Spleen (tissue), 11 donors: ENCODE data around the gene RELA. TPM values are rescaled to one million over a fixed set of nuclear protein-coding genes. Genes with fewer than 3 reads are reported as not detected.

Experiments
- DNase-seq: peaks from one replicate; pipeline ENCODE4 v3.0.0-alpha.2; 2020
- H3K27ac ChIP-seq, 8 donors: fragments of 200-600 bp; sonication (generic) in 7 of 8; 1 replicate in 4 of 8; 2 replicates in 4 of 8; pipeline versions ENCODE4 v1.5.0 to v1.8.0; 2016 to 2021; ENCODE audit warnings: inconsistent platforms in 4 of 8, mild to moderate bottlenecking in 4 of 8, moderate library complexity in 1 of 8
- H3K27me3 ChIP-seq, 7 donors: fragments of 200-600 bp; sonication (generic) in 6 of 7; replicated peaks in 1 of 7; 1 replicate in 4 of 7; 2 replicates in 3 of 7; pipeline versions ENCODE4 v1.5.0 to v1.8.0; 2016 to 2021; ENCODE audit warnings: inconsistent platforms in 3 of 7, mild to moderate bottlenecking in 1 of 7
- H3K36me3 ChIP-seq, 6 donors: fragments of 200-600 bp; sonication (generic) in 5 of 6; 1 replicate in 4 of 6; 2 replicates in 2 of 6; pipeline versions ENCODE4 v1.5.0 to v1.8.0; 2016 to 2021; ENCODE audit warnings: inconsistent platforms in 2 of 6
- H3K4me1 ChIP-seq, 6 donors: fragments of 200-600 bp; sonication (generic) in 5 of 6; 1 replicate in 3 of 6; 2 replicates in 3 of 6; pipeline versions ENCODE4 v1.5.0 to v1.8.0; 2016 to 2021; ENCODE audit warnings: inconsistent platforms in 3 of 6
- H3K4me3 ChIP-seq, 8 donors: fragments of 200-600 bp; sonication (generic) in 7 of 8; 1 replicate in 4 of 8; 2 replicates in 4 of 8; pipeline versions ENCODE4 v1.5.0 to v1.8.0; 2016 to 2021; ENCODE audit warnings: inconsistent platforms in 4 of 8, mild to moderate bottlenecking in 4 of 8, moderate library complexity in 2 of 8
- H3K9me3 ChIP-seq, 8 donors: fragments of 200-600 bp; sonication (generic) in 7 of 8; 1 replicate in 4 of 8; 2 replicates in 4 of 8; pipeline versions ENCODE4 v1.5.0 to v1.8.0; 2016 to 2021; ENCODE audit warnings: inconsistent platforms in 4 of 8
- POLR2A ChIP-seq, 3 donors: fragments of 450-650 bp; IDR thresholded peaks; one replicate each; pipeline ENCODE4 v1.5.1; 2017; ENCODE audit warnings: antibody characterized with exemption in 3 of 3, mild to moderate bottlenecking in 1 of 3
- POLR2AphosphoS5 ChIP-seq, 3 donors: sonication (generic); formaldehyde crosslinking; IDR thresholded peaks; one replicate each; pipeline ENCODE4 v1.5.1; 2017; ENCODE audit warnings: antibody characterized with exemption in 3 of 3
- WGBS, 5 donors: extraction: QIAGEN DNeasy Blood & Tissue Kit in 3 of 5; methylation state at CpG; one replicate each; pipeline versions ENCODE4 v1.1.5 to v1.1.7; 2013 to 2018; 5-methylcytosine and 5-hydroxymethylcytosine counted together
- intact Hi-C: fragments of 100-400 bp; cut with DNase I; formaldehyde crosslinking; loops from one replicate; pipeline ENCODE4 v1.15.0; 2023; ENCODE audit warnings: low total_unique reads
- polyA plus RNA-seq, 3 donors: library from polyadenylated mRNA; stranded (reverse); fragments of 200-250 nt; gene quantifications; one replicate each; pipeline ENCODE4 v1.2.1, GENCODE V29; 2013
- total RNA-seq, 7 donors: library from RNA; depleted of rRNA in 3 of 7; stranded (reverse); fragments of >200 nt in 3 of 7; fragmentation: NEBNext Ultra II Directional in 4 of 7; extraction: Animal tissue kit (Norgen Biotek cat#: 25700) in 4 of 7; gene quantifications; one replicate each; pipeline versions ENCODE4 v1.1.0 to v1.2.1, GENCODE V29; 2016 to 2021
- TF ChIP-seq, protein P1 (sequence below), 11 experiments: fragments of 200-600 bp in 7 of 11; fragments of 450-650 bp in 4 of 11; sonication (generic) in 4 of 11; IDR thresholded peaks in 8 of 11; conservative IDR thresholded peaks in 3 of 11; 1 replicate in 7 of 11; 2 replicates in 4 of 11; pipeline versions ENCODE4 v1.4.0 to v1.8.0; 2016 to 2021; ENCODE audit warnings: antibody characterized with exemption in 11 of 11, inconsistent platforms in 4 of 11, mild to moderate bottlenecking in 1 of 11
- donor health status: healthy with polysubstance abuse.
- donor health status: DM: no; HTN: no; CAD: no; lungs with moderate emphysema.
- donor health status: DM: no; HTN: no; CAD: no.
- donor health status: Bipolar disorder and iron deficiency.
- donor health status: healthy.
- donor health status: DM: no; HTN: no; CAD: no.
- donor health status: DM: yes; HTN: yes; CAD: no.

Gene RELA
- total and polyA plus RNA-seq, 10 donors: 25.8 to 115 (median 69.5) TPM

DNA sequence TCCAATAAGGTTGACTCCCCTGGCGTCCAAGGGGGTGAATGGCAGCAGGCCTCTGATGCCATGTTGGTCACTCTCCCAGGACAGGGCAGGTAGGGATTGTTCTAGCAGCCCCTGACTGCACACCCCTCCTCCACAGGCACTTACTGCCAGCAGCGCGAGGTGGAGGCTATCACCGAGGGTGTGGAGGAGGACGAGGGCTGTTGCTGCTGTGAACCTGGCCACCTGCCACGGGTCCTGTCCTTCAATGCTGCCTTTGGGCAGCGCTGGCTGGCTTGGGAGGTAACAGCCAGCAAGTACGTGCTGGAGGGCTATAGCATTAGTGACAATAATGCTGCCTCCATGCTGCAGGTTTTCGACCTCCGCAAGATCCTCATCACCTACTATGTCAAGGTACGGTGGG lies 32.5 kb downstream of the RELA start:
- 84 to 93% (median 89%) methylated on average over 10 to 11 of the region's 11 CpGs for WGBS, 5 donors
- no peak overlapping the region for H3K4me3 ChIP-seq
- H3K9me3 ChIP-seq: no peaks in the 10 kb centered on the region
- H3K36me3 ChIP-seq: peaks cover 4 to 100% (median 74%) of the 10 kb centered on the region in 6 donors
- no peaks in the 10 kb centered on the region for H3K27me3 ChIP-seq
- no peak for DNase-seq
- TF ChIP-seq POLR2AphosphoS5 (IDR thresholded peaks at IDR 0.05): peak in 1 of 3 donors; percentile 47
- TF ChIP-seq, protein P1, sequence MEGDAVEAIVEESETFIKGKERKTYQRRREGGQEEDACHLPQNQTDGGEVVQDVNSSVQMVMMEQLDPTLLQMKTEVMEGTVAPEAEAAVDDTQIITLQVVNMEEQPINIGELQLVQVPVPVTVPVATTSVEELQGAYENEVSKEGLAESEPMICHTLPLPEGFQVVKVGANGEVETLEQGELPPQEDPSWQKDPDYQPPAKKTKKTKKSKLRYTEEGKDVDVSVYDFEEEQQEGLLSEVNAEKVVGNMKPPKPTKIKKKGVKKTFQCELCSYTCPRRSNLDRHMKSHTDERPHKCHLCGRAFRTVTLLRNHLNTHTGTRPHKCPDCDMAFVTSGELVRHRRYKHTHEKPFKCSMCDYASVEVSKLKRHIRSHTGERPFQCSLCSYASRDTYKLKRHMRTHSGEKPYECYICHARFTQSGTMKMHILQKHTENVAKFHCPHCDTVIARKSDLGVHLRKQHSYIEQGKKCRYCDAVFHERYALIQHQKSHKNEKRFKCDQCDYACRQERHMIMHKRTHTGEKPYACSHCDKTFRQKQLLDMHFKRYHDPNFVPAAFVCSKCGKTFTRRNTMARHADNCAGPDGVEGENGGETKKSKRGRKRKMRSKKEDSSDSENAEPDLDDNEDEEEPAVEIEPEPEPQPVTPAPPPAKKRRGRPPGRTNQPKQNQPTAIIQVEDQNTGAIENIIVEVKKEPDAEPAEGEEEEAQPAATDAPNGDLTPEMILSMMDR (IDR thresholded peaks at IDR 0.05 in 8 of 11, conservative IDR thresholded peaks at IDR 0.05 in 3 of 11): no peak
- intact Hi-C loops: loop anchor here (10.0 kb wide), 1 partner anchor 75 kb away; no protein-coding TSS in a partner anchor
- no peak overlapping the region for H3K27ac ChIP-seq
- peaks cover 19 to 62% (median 41%) of the 10 kb centered on the region in 6 donors for H3K4me1 ChIP-seq

DNA sequence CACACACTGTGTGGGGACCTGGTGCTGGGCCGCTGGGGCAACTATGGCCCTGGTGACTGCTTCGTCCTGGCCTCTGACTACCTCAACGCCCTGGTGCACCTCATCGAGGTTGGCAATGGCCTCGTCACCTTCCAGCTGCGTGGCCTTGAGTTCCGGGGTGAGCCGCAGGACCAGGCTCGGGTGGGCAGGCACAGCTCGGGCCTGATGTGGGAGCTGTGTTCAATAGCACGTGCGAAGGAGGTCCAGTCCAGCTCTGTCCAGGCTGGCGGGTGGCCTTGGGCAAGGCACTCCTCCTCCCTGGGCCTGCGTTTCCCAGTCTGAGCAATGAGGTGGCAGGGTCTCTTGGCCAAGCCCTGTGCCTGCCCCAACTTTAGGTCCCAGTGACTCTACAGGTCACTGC lies 33.1 kb downstream of the RELA start:
- Histone ChIP-seq H3K4me3 (no peak overlapping the region), H3K9me3 (no peaks in the 10 kb centered on the region), H3K4me1 (peaks cover 18 to 58% (median 37%) of the 10 kb centered on the region in 6 donors), H3K27ac (no peak overlapping the region), H3K27me3 (no peaks in the 10 kb centered on the region), H3K36me3 (peaks cover 4 to 100% (median 74%) of the 10 kb centered on the region in 6 donors)
- intact Hi-C loops: loop anchor here (5.0 kb wide), 1 partner anchor 188 kb away; no protein-coding TSS in a partner anchor
- 88 to 96% (median 94%) methylated on average over 10 to 14 of the region's 14 CpGs for whole genome bisulfite sequencing, 5 donors
- no peak for DNase-seq
- TF ChIP-seq POLR2AphosphoS5 (IDR thresholded peaks at IDR 0.05): peak in 1 of 3 donors; percentile 32
- TF ChIP-seq, protein P1 (IDR thresholded peaks at IDR 0.05 in 8 of 11, conservative IDR thresholded peaks at IDR 0.05 in 3 of 11): no peak

- WGBS, 5 donors: 91 to 97% (median 95%) methylated on average over 13 of the region's 13 CpGs
- TF ChIP-seq POLR2AphosphoS5 (IDR thresholded peaks at IDR 0.05) (peak in 1 of 3 donors; percentile 57), POLR2A (IDR thresholded peaks at IDR 0.05) (no peak)
- TF ChIP-seq, protein P1 (IDR thresholded peaks at IDR 0.05 in 8 of 11, conservative IDR thresholded peaks at IDR 0.05 in 3 of 11): no peak
- no peak for DNase-seq
- intact Hi-C loops: loop anchor here (5.0 kb wide), 1 partner anchor 190 kb away; no protein-coding TSS in a partner anchor
- peaks cover 4 to 100% (median 91%) of the 10 kb centered on the region in 6 donors for H3K36me3 ChIP-seq
- no peak overlapping the region for H3K27ac ChIP-seq
- H3K9me3 ChIP-seq: no peaks in the 10 kb centered on the region
- no peaks in the 10 kb centered on the region for H3K27me3 ChIP-seq
- H3K4me1 ChIP-seq: peaks cover 0 to 34% (median 15%) of the 10 kb centered on the region in 6 donors
- H3K4me3 ChIP-seq: no peak overlapping the region
Observed at GRCh38 chr11:65627202-65627601, 35.5 kb downstream of the RELA start.

GRCh38 chr11:65625628-65626342 lies 36.9 kb downstream of the RELA start:
- DNase-seq: peak; percentile 93
- H3K27ac ChIP-seq: peak overlapping the region in 3 of 8 donors; percentile 43 to 59 (median 55)
- WGBS, 5 donors: 64 to 71% (median 65%) methylated on average over 21 to 30 of the region's 30 CpGs
- H3K4me3 ChIP-seq: no peak overlapping the region
- intact Hi-C loops: loop anchor here (5.0 kb wide), 1 partner anchor 192 kb away; no protein-coding TSS in a partner anchor
- peaks cover 4 to 100% (median 97%) of the 10 kb centered on the region in 6 donors for H3K36me3 ChIP-seq
- peaks cover 0 to 29% (median 11%) of the 10 kb centered on the region in 6 donors for H3K4me1 ChIP-seq
- H3K27me3 ChIP-seq: no peaks in the 10 kb centered on the region
- no peaks in the 10 kb centered on the region for H3K9me3 ChIP-seq
- TF ChIP-seq POLR2AphosphoS5 (IDR thresholded peaks at IDR 0.05) (peak; percentile 66 to 82 (median 71)), POLR2A (IDR thresholded peaks at IDR 0.05) (no peak)
- TF ChIP-seq, protein P1 (IDR thresholded peaks at IDR 0.05 in 8 of 11, conservative IDR thresholded peaks at IDR 0.05 in 3 of 11): peak; percentile 82 to 92 (median 87)
